ENCODE measurements around the gene DAB1. TPM values are rescaled to one million over a fixed set of nuclear protein-coding genes. Genes with fewer than 3 reads are reported as not detected.

DAB1 gene
- total RNA-seq, 5 donors from 2014 or later (not counting 1 experiment from before 2014, with no cell fraction given) = 0.82 to 3.7 (median 1.5) TPM

- no peaks in the 10 kb centered on the region for H3K27me3 Mint-ChIP-seq
- Histone ChIP-seq H3K4me1 (ENCODE audit: control insufficient read depth in 1 of 2, extremely low read depth in 1 of 2, insufficient read depth in 2 of 2, low read length in 2 of 2) (no peaks in the 10 kb centered on the region), H3K4me3 (ENCODE audit: control insufficient read depth in 1 of 2, extremely low read depth in 1 of 2, low read length in 1 of 2) (no peak overlapping the region), H3K36me3 (ENCODE audit: control insufficient read depth in 2 of 2, extremely low read depth in 1 of 2, insufficient read depth in 1 of 2, low read length in 1 of 2) (no peaks in the 10 kb centered on the region), H3K27me3 (replicated peaks in 1 of 2; ENCODE audit: control insufficient read depth in 2 of 2, extremely low read depth in 1 of 2, insufficient read depth in 2 of 2, low read length in 1 of 2) (peaks cover 0 to 3% of the 10 kb centered on the region in 2 experiments), H3K27ac (ENCODE audit: low read length) (no peak overlapping the region), H3K9me3 (no peaks in the 10 kb centered on the region)
- no peak overlapping the region for H3K27ac Mint-ChIP-seq
- WGBS (ENCODE audit: insufficient coverage) = 79% methylated on average over 2 of the region's 5 CpGs
- no peak for ATAC-seq (replicated peaks in 1 of 4)
- peaks cover 3 to 7% (median 7%) of the 10 kb centered on the region in 3 donors for H3K9me3 Mint-ChIP-seq
- ChIA-PET CTCF (interaction anchor here in 1 of 2 donors (0.6 kb wide), 1 partner anchor 50 kb away, joined by 4 read pairs; no protein-coding TSS in a partner anchor), POLR2A (no interaction called here)
- DNase-seq = no peak
- no peak overlapping the region for H3K4me3 Mint-ChIP-seq
- H3K36me3 Mint-ChIP-seq = no peaks in the 10 kb centered on the region
- no peaks in the 10 kb centered on the region for H3K4me1 Mint-ChIP-seq
Measured at GRCh38 chr1:57255945-57256344, 167.9 kb downstream of the DAB1 start.

DNA sequence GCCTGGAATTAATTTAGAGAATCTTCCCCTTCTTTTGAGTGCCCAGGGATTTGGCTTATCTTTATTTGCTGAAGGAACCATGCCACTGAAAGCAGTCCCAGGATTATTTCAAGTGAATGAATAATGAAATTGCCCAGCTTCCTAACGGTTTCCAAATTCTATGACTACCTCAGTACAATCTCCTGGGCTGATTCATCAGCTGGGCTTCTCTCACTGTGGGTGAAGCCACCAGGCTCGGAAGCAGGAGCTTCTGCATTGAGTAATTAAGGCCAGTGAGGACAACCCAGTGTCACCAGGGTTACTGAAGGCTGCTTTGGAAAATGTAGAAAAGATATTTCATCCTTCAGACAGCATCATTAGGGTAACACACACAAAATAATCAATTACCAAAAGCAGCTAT is 169.8 kb downstream of the DAB1 start:
- Mint-ChIP-seq H3K27ac (no peak overlapping the region), H3K4me1 (no peaks in the 10 kb centered on the region), H3K9me3 (peaks cover 3 to 7% (median 7%) of the 10 kb centered on the region in 3 donors), H3K36me3 (no peaks in the 10 kb centered on the region), H3K4me3 (no peak overlapping the region), H3K27me3 (no peaks in the 10 kb centered on the region)
- WGBS (ENCODE audit: insufficient coverage) = no CpG with 5 or more reads among the region's 2 CpGs
- Histone ChIP-seq H3K4me1 (ENCODE audit: control insufficient read depth in 1 of 2, extremely low read depth in 1 of 2, insufficient read depth in 2 of 2, low read length in 2 of 2) (no peaks in the 10 kb centered on the region), H3K4me3 (ENCODE audit: control insufficient read depth in 1 of 2, extremely low read depth in 1 of 2, low read length in 1 of 2) (no peak overlapping the region), H3K27me3 (replicated peaks in 1 of 2; ENCODE audit: control insufficient read depth in 2 of 2, extremely low read depth in 1 of 2, insufficient read depth in 2 of 2, low read length in 1 of 2) (peaks cover 0 to 3% of the 10 kb centered on the region in 2 experiments), H3K27ac (ENCODE audit: low read length) (no peak overlapping the region), H3K36me3 (ENCODE audit: control insufficient read depth in 2 of 2, extremely low read depth in 1 of 2, insufficient read depth in 1 of 2, low read length in 1 of 2) (no peaks in the 10 kb centered on the region), H3K9me3 (no peaks in the 10 kb centered on the region)
- no peak for DNase-seq
- ChIA-PET CTCF (no interaction called here), POLR2A (interaction anchor here in 1 of 2 donors (0.6 kb wide), 1 partner anchor 18 kb away, joined by 3 read pairs; no protein-coding TSS in a partner anchor)
- ATAC-seq (replicated peaks in 1 of 4) = no peak

GRCh38 chr1:57252597-57253294 is 171.1 kb downstream of the DAB1 start:
- H3K9me3 Mint-ChIP-seq = peaks cover 2 to 3% (median 2%) of the 10 kb centered on the region in 3 donors
- no peak for ATAC-seq (replicated peaks in 1 of 4)
- no peaks in the 10 kb centered on the region for H3K36me3 Mint-ChIP-seq
- ChIA-PET CTCF (no interaction called here), POLR2A (no interaction called here)
- Histone ChIP-seq H3K27ac (ENCODE audit: low read length) (no peak overlapping the region), H3K4me3 (ENCODE audit: control insufficient read depth in 1 of 2, extremely low read depth in 1 of 2, low read length in 1 of 2) (no peak overlapping the region), H3K27me3 (replicated peaks in 1 of 2; ENCODE audit: control insufficient read depth in 2 of 2, extremely low read depth in 1 of 2, insufficient read depth in 2 of 2, low read length in 1 of 2) (peaks cover 0 to 3% of the 10 kb centered on the region in 2 experiments), H3K36me3 (ENCODE audit: control insufficient read depth in 2 of 2, extremely low read depth in 1 of 2, insufficient read depth in 1 of 2, low read length in 1 of 2) (no peaks in the 10 kb centered on the region), H3K9me3 (no peaks in the 10 kb centered on the region), H3K4me1 (ENCODE audit: control insufficient read depth in 1 of 2, extremely low read depth in 1 of 2, insufficient read depth in 2 of 2, low read length in 2 of 2) (no peaks in the 10 kb centered on the region)
- no peak overlapping the region for H3K27ac Mint-ChIP-seq
- H3K4me1 Mint-ChIP-seq = no peaks in the 10 kb centered on the region
- no peak overlapping the region for H3K4me3 Mint-ChIP-seq
- DNase-seq = no peak
- H3K27me3 Mint-ChIP-seq = no peaks in the 10 kb centered on the region
- 33% methylated on average over 1 of the region's 10 CpGs for WGBS (ENCODE audit: insufficient coverage)

DNA sequence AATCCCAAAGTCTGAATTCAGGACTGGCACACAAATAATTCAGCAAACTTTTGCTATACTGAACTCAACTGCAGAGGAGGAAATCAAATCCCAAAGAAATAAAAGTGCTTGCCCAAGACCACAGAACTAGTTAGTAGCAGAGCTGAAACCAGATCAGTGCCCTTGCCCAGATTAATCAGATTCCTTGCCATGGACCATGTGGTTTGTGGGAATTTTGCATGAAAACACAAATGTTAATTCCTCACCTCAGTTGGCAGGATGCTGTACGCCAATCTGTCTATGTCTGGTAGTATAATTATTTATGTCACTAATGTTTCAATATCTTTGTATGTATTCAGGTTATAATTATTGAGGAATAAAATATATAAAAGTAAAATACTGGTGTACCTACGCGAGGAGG is 173.8 kb downstream of the DAB1 start:
- ATAC-seq (replicated peaks in 1 of 4) = no peak
- no peaks in the 10 kb centered on the region for H3K36me3 ChIP-seq (ENCODE audit: control insufficient read depth in 2 of 2, extremely low read depth in 1 of 2, insufficient read depth in 1 of 2, low read length in 1 of 2)
- H3K27ac ChIP-seq (ENCODE audit: low read length) = no peak overlapping the region
- no peaks in the 10 kb centered on the region for H3K4me1 Mint-ChIP-seq
- H3K27me3 ChIP-seq (replicated peaks in 1 of 2; ENCODE audit: control insufficient read depth in 2 of 2, extremely low read depth in 1 of 2, insufficient read depth in 2 of 2, low read length in 1 of 2) = peaks cover 0 to 8% of the 10 kb centered on the region in 2 experiments
- no peak overlapping the region for H3K27ac Mint-ChIP-seq
- ChIA-PET POLR2A (no interaction called here), CTCF (no interaction called here)
- no peaks in the 10 kb centered on the region for H3K9me3 ChIP-seq
- H3K4me1 ChIP-seq (ENCODE audit: control insufficient read depth in 1 of 2, extremely low read depth in 1 of 2, insufficient read depth in 2 of 2, low read length in 2 of 2) = no peaks in the 10 kb centered on the region
- no peak overlapping the region for H3K4me3 ChIP-seq (ENCODE audit: control insufficient read depth in 1 of 2, extremely low read depth in 1 of 2, low read length in 1 of 2)
- H3K9me3 Mint-ChIP-seq = peaks cover 0 to 13% (median 6%) of the 10 kb centered on the region in 3 donors
- DNase-seq = no peak
- WGBS (ENCODE audit: insufficient coverage) = no CpG with 5 or more reads among the region's 3 CpGs
- H3K36me3 Mint-ChIP-seq = no peaks in the 10 kb centered on the region
- H3K27me3 Mint-ChIP-seq = no peaks in the 10 kb centered on the region
- H3K4me3 Mint-ChIP-seq = no peak overlapping the region

GRCh38 chr1:57249511-57249910 is 174.3 kb downstream of the DAB1 start:
- no peak overlapping the region for H3K4me3 Mint-ChIP-seq
- Histone ChIP-seq H3K9me3 (no peaks in the 10 kb centered on the region), H3K36me3 (ENCODE audit: control insufficient read depth in 2 of 2, extremely low read depth in 1 of 2, insufficient read depth in 1 of 2, low read length in 1 of 2) (no peaks in the 10 kb centered on the region), H3K4me3 (ENCODE audit: control insufficient read depth in 1 of 2, extremely low read depth in 1 of 2, low read length in 1 of 2) (no peak overlapping the region), H3K4me1 (ENCODE audit: control insufficient read depth in 1 of 2, extremely low read depth in 1 of 2, insufficient read depth in 2 of 2, low read length in 2 of 2) (no peaks in the 10 kb centered on the region), H3K27ac (ENCODE audit: low read length) (no peak overlapping the region), H3K27me3 (replicated peaks in 1 of 2; ENCODE audit: control insufficient read depth in 2 of 2, extremely low read depth in 1 of 2, insufficient read depth in 2 of 2, low read length in 1 of 2) (peaks cover 0 to 8% of the 10 kb centered on the region in 2 experiments)
- H3K27ac Mint-ChIP-seq = no peak overlapping the region
- POLR2A ChIA-PET = no interaction called here
- 58% methylated on average over 2 of the region's 2 CpGs for WGBS (ENCODE audit: insufficient coverage)
- H3K9me3 Mint-ChIP-seq = peaks cover 0 to 13% (median 6%) of the 10 kb centered on the region in 3 donors
- DNase-seq (no peak), ATAC-seq (replicated peaks in 1 of 4) (no peak)
- H3K4me1 Mint-ChIP-seq = no peaks in the 10 kb centered on the region
- CTCF ChIA-PET = no interaction called here
- no peaks in the 10 kb centered on the region for H3K36me3 Mint-ChIP-seq
- no peaks in the 10 kb centered on the region for H3K27me3 Mint-ChIP-seq

- H3K9me3 ChIP-seq = no peaks in the 10 kb centered on the region
- no peaks in the 10 kb centered on the region for H3K4me1 ChIP-seq (ENCODE audit: control insufficient read depth in 1 of 2, extremely low read depth in 1 of 2, insufficient read depth in 2 of 2, low read length in 2 of 2)
- DNase-seq = no peak
- no peak overlapping the region for H3K27ac ChIP-seq (ENCODE audit: low read length)
- no peak for ATAC-seq (replicated peaks in 1 of 4)
- H3K36me3 ChIP-seq (ENCODE audit: control insufficient read depth in 2 of 2, extremely low read depth in 1 of 2, insufficient read depth in 1 of 2, low read length in 1 of 2) = no peaks in the 10 kb centered on the region
- H3K4me1 Mint-ChIP-seq = no peaks in the 10 kb centered on the region
- WGBS (ENCODE audit: insufficient coverage) = 81% methylated on average over 2 of the region's 3 CpGs
- H3K9me3 Mint-ChIP-seq = peaks cover 4 to 13% (median 6%) of the 10 kb centered on the region in 3 donors
- H3K36me3 Mint-ChIP-seq = no peaks in the 10 kb centered on the region
- H3K27me3 Mint-ChIP-seq = no peaks in the 10 kb centered on the region
- H3K4me3 ChIP-seq (ENCODE audit: control insufficient read depth in 1 of 2, extremely low read depth in 1 of 2, low read length in 1 of 2) = no peak overlapping the region
- CTCF ChIA-PET = no interaction called here
- no peak overlapping the region for H3K4me3 Mint-ChIP-seq
- H3K27ac Mint-ChIP-seq = no peak overlapping the region
- H3K27me3 ChIP-seq (replicated peaks in 1 of 2; ENCODE audit: control insufficient read depth in 2 of 2, extremely low read depth in 1 of 2, insufficient read depth in 2 of 2, low read length in 1 of 2) = peaks cover 0 to 8% of the 10 kb centered on the region in 2 experiments
- POLR2A ChIA-PET = no interaction called here
Measured at GRCh38 chr1:57248830-57249229, 175.0 kb downstream of the DAB1 start.

All from T-cell (primary cell).